ENCODE results near the gene DDAH1. TPM values are rescaled to one million over a fixed set of nuclear protein-coding genes. Genes with fewer than 3 reads are reported as not detected.

DDAH1 gene
- total RNA-seq, 2 experiments from 2014 or later: not detected

DNA sequence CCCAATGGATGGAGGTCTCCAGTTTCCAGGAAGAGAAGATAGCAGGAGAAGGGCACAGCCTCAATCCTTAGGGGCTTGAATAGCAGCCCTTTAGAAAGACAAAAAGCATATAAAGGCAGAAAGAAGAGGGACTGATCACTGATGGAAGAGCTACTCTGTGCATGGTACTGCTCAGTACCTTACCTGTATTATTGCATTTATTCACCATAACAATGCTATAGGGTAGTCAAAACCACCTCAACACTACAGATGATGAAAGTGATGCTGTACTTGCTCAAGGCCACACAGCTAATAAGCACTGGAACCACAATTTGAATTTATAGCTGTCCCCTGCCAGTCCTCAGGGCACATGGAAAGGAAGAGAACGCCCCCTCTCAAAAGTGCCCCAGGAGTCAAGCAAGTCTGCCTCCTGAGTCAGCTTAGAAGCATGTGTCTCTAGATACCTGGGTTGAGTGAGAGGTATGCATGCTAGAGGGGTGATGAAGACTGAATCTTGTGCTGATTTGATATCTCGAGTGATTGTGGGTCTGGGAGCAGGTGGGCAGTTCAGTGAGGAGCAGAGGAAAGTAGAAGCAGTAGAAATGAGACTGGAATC lies 13.6 kb downstream of the DDAH1 start:
- ATAC-seq (ENCODE audit: poor library complexity) (no peak), DNase-seq (no peak)
- peaks cover 9% of the 10 kb centered on the region for H3K27me3 Mint-ChIP-seq

DNA sequence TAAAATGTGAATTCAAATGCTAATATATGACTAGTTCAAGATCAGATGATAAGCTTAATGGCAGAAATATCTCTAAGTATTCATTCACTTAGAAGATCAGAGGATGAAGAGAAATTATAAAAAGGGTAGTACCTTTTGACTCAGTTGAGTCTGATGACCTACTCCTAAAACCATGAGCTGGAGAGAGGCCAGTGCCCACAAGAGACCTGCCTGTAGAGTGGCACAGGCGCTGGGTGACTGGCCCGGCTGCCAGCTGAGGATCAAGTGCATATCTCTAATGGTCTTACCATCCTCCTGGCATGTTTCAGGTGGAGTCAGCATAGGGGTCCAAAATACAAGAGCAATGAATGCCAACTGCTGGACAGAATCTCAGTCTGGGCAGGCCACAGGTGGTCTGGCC lies 14.1 kb downstream of the DDAH1 start:
- CTCF ChIA-PET: no interaction called here
- no peaks in the 10 kb centered on the region for H3K9me3 ChIP-seq (ENCODE audit: control insufficient read depth in 1 of 2, insufficient read depth in 1 of 2, low read length in 2 of 2)
- H3K4me3 ChIP-seq (ENCODE audit: low read length): no peak overlapping the region
- Mint-ChIP-seq H3K4me3 (no peak overlapping the region), H3K4me1 (ENCODE audit: low read depth) (no peaks in the 10 kb centered on the region), H3K9me3 (no peaks in the 10 kb centered on the region), H3K27ac (no peak overlapping the region), H3K27me3 (peaks cover 9% of the 10 kb centered on the region), H3K36me3 (ENCODE audit: low read depth) (no peaks in the 10 kb centered on the region)
- POLR2A ChIA-PET: no interaction called here
- no peak for ATAC-seq (ENCODE audit: poor library complexity)
- H3K4me1 ChIP-seq (ENCODE audit: insufficient read depth, low read length): no peaks in the 10 kb centered on the region
- DNase-seq: no peak
- TF ChIP-seq, protein P1, sequence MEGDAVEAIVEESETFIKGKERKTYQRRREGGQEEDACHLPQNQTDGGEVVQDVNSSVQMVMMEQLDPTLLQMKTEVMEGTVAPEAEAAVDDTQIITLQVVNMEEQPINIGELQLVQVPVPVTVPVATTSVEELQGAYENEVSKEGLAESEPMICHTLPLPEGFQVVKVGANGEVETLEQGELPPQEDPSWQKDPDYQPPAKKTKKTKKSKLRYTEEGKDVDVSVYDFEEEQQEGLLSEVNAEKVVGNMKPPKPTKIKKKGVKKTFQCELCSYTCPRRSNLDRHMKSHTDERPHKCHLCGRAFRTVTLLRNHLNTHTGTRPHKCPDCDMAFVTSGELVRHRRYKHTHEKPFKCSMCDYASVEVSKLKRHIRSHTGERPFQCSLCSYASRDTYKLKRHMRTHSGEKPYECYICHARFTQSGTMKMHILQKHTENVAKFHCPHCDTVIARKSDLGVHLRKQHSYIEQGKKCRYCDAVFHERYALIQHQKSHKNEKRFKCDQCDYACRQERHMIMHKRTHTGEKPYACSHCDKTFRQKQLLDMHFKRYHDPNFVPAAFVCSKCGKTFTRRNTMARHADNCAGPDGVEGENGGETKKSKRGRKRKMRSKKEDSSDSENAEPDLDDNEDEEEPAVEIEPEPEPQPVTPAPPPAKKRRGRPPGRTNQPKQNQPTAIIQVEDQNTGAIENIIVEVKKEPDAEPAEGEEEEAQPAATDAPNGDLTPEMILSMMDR (IDR thresholded peaks at IDR 0.05): no peak
- peaks cover 0 to 8% of the 10 kb centered on the region in 2 experiments for H3K27me3 ChIP-seq (ENCODE audit: control insufficient read depth in 1 of 2, insufficient read depth in 2 of 2, low read length in 2 of 2)
- intact Hi-C loops (cut with DNase I, micrococcal nuclease): no loop called here
- H3K27ac ChIP-seq (ENCODE audit: low read depth in 1 of 2, low read length in 2 of 2): no peak overlapping the region
- H3K36me3 ChIP-seq (ENCODE audit: insufficient read depth, low read length): no peaks in the 10 kb centered on the region

More for the DNA sequence above, 13.6 kb downstream of the DDAH1 start:
- Mint-ChIP-seq H3K4me1 (ENCODE audit: low read depth) (no peaks in the 10 kb centered on the region), H3K27ac (no peak overlapping the region), H3K9me3 (no peaks in the 10 kb centered on the region), H3K36me3 (ENCODE audit: low read depth) (no peaks in the 10 kb centered on the region), H3K4me3 (no peak overlapping the region)
- Histone ChIP-seq H3K27ac (ENCODE audit: low read depth in 1 of 2, low read length in 2 of 2) (no peak overlapping the region), H3K4me1 (ENCODE audit: insufficient read depth, low read length) (no peaks in the 10 kb centered on the region), H3K9me3 (ENCODE audit: control insufficient read depth in 1 of 2, insufficient read depth in 1 of 2, low read length in 2 of 2) (no peaks in the 10 kb centered on the region), H3K36me3 (ENCODE audit: insufficient read depth, low read length) (no peaks in the 10 kb centered on the region), H3K27me3 (ENCODE audit: control insufficient read depth in 1 of 2, insufficient read depth in 2 of 2, low read length in 2 of 2) (peaks cover 0 to 8% of the 10 kb centered on the region in 2 experiments), H3K4me3 (ENCODE audit: low read length) (no peak overlapping the region)
- TF ChIP-seq, protein P1 (IDR thresholded peaks at IDR 0.05): no peak
- intact Hi-C loops (cut with DNase I, micrococcal nuclease): no loop called here
- ChIA-PET POLR2A (no interaction called here), CTCF (no interaction called here)

DNA sequence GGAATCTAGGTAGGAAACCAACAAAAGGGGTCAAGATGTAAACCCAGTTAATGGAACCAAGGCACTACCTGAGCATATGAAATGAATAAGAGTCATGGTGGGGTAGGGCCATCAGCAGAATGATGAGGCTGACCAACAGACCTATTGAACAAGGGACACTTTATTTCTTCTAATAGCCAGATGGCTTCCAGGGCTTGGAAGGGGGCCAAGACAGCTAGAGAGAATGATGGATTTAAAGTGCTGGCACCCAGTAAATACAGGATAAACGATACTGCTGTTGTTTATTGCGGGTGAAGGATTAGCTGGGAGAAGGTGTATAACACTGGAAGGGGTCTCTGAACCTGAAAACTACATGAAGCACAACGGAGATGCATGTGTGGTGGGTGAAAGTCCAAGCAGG lies 15.6 kb downstream of the DDAH1 start:
- H3K4me3 ChIP-seq (ENCODE audit: low read length): no peak overlapping the region
- peaks cover 9% of the 10 kb centered on the region for H3K27me3 Mint-ChIP-seq
- no peak for ATAC-seq (ENCODE audit: poor library complexity)
- no peaks in the 10 kb centered on the region for H3K36me3 ChIP-seq (ENCODE audit: insufficient read depth, low read length)
- H3K27ac ChIP-seq (ENCODE audit: low read depth in 1 of 2, low read length in 2 of 2): no peak overlapping the region
- H3K36me3 Mint-ChIP-seq (ENCODE audit: low read depth): no peaks in the 10 kb centered on the region
- DNase-seq: no peak
- no peak overlapping the region for H3K27ac Mint-ChIP-seq
- intact Hi-C loops (cut with DNase I, micrococcal nuclease): no loop called here
- H3K4me3 Mint-ChIP-seq: no peak overlapping the region
- ChIA-PET POLR2A (no interaction called here), CTCF (no interaction called here)
- TF ChIP-seq, protein P1 (IDR thresholded peaks at IDR 0.05): no peak
- no peaks in the 10 kb centered on the region for H3K4me1 ChIP-seq (ENCODE audit: insufficient read depth, low read length)
- no peaks in the 10 kb centered on the region for H3K4me1 Mint-ChIP-seq (ENCODE audit: low read depth)
- no peaks in the 10 kb centered on the region for H3K9me3 ChIP-seq (ENCODE audit: control insufficient read depth in 1 of 2, insufficient read depth in 1 of 2, low read length in 2 of 2)
- H3K27me3 ChIP-seq (ENCODE audit: control insufficient read depth in 1 of 2, insufficient read depth in 2 of 2, low read length in 2 of 2): peaks cover 0 to 8% of the 10 kb centered on the region in 2 experiments
- no peaks in the 10 kb centered on the region for H3K9me3 Mint-ChIP-seq
